ENCODE results near the gene SLC25A29.
A peak's percentile ranks its signal among the peaks of the same experiment; 100 is the strongest.
"Not testable (repeated sequence)": the region's sequence is repeated elsewhere in the genome, so short reads cannot be mapped to it uniquely, and the experiment has no call there.

The SLC25A29 gene

DNA sequence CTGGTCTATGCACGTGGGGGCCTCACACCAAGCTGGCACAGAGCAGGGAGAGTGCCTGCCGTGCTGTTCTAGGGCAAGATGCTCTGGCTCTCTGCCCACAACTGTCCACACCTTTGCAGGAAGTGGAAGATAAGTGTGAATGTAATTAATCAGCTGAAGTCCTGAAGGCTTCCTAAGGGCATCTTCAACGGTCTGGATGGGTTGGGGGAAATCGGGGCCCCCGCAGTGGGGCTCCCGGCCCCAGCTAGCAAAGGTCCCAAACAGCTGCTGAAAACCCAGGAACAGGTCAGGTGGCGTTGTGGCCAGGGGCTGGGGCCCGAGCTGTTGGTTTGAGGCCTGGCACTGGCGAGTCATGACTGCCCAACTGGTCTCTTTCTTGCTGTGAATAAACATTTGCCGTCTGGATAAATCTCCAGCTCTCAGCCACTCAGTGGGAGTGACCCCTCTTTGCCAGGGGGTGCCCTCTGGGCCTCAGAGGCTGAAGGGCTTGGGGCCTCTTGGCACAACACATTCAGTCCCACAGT lies 6.7 kb upstream of the SLC25A29 start:
- no peak for DNase-seq (ENCODE audit: low spot score)
- ChIA-PET CTCF (interaction anchor here (0.8 kb wide), 1 partner anchor 28 kb away, joined by 3 read pairs; no protein-coding TSS in a partner anchor), POLR2A (ENCODE audit: low non-redundant PET) (interaction anchor here (0.5 kb wide), 1 partner anchor 29 kb away, joined by 5 read pairs; no protein-coding TSS in a partner anchor)
- H3K27ac ChIP-seq, result no peak overlapping the region
- TF ChIP-seq, protein P1, sequence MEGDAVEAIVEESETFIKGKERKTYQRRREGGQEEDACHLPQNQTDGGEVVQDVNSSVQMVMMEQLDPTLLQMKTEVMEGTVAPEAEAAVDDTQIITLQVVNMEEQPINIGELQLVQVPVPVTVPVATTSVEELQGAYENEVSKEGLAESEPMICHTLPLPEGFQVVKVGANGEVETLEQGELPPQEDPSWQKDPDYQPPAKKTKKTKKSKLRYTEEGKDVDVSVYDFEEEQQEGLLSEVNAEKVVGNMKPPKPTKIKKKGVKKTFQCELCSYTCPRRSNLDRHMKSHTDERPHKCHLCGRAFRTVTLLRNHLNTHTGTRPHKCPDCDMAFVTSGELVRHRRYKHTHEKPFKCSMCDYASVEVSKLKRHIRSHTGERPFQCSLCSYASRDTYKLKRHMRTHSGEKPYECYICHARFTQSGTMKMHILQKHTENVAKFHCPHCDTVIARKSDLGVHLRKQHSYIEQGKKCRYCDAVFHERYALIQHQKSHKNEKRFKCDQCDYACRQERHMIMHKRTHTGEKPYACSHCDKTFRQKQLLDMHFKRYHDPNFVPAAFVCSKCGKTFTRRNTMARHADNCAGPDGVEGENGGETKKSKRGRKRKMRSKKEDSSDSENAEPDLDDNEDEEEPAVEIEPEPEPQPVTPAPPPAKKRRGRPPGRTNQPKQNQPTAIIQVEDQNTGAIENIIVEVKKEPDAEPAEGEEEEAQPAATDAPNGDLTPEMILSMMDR (conservative IDR thresholded peaks at IDR 0.05; ENCODE audit: low read depth), result no peak

DNA sequence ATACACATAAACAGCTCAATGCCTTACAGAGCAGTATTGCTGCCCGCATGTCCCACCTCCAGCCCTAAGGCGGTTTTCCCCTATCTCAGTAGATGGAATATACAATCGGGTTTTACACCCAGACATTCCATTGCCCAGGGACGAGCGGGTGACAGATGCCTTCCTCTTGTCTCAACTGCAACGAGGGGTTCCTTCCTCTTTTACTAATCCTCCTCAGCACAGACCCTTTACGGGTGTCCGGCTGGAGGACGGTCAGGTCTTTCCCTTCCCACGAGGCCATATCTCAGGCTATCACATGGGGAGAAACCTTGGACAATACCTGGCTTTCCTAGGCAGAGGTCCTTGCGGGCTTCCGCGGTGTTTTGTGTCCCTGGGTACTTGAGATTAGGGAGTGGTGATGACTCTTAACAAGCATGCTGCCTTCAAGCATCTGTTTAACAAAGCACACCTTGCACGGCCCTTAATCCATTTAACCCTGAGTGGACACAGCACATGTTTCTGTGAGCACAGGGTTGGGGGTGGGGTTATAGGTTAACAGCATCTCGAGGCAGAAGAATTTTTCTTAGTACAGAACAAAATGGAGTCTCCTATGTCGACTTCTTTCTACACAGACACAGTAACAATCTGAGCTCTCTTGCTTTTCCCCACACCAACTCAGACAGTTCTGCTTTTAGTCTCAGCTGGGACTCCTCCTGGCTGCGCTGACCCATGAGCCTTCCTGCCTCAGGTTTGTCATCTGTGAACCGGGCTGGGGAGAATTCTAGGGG lies 6.0 kb upstream of the SLC25A29 start:
- DNase-seq (ENCODE audit: low spot score); POLR2A ChIA-PET (ENCODE audit: low non-redundant PET); H3K27ac ChIP-seq: not testable (repeated sequence)
- CTCF ChIA-PET, result interaction anchor here (0.8 kb wide), 1 partner anchor 29 kb away, joined by 3 read pairs; no protein-coding TSS in a partner anchor

DNA sequence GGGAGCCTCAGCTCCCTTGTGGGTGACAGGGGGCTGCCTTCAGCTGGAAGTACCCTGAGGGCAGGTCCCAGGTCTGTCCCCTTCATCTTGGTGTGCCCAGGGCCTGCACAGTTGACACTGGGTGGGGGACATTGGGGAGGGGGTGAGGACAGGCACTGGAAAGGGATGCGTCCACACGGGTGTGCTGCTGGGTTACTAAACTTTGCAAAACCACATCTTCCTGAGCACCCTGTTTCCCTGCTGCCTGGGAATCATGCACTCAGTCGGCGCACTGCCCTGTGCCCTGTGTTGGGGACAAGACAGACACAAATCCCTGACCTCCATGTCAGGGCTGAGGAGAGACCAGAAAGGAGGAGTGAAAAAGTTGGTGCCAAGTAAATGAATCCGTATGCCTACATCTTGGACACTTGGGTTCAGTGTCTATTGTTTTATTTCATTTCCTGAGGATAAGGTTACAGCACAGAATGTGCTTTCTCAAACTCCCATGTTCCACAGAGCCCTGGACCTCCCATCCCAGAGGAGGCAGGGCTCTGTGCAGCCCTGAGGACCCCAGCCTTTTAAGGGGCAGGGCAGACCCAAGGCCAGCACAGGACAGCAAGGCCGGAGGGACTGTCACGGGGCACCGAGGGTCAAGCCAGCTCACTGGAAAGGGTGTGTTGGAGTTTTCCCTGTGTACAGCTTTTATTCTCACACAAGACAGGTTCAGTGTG lies 2.9 kb upstream of the SLC25A29 start:
- H3K27ac ChIP-seq, result peak overlapping the region; percentile 47
- DNase-seq (ENCODE audit: low spot score), result no peak
- TF ChIP-seq, protein P1 (conservative IDR thresholded peaks at IDR 0.05; ENCODE audit: low read depth), result no peak
- CTCF ChIA-PET, result interaction anchor here (0.7 to 0.9 kb wide), 3 partner anchors 23 to 27 kb away, joined by 3 to 4 read pairs (median 3); no protein-coding TSS in a partner anchor
- POLR2A ChIA-PET (ENCODE audit: low non-redundant PET), result no interaction called here

DNA sequence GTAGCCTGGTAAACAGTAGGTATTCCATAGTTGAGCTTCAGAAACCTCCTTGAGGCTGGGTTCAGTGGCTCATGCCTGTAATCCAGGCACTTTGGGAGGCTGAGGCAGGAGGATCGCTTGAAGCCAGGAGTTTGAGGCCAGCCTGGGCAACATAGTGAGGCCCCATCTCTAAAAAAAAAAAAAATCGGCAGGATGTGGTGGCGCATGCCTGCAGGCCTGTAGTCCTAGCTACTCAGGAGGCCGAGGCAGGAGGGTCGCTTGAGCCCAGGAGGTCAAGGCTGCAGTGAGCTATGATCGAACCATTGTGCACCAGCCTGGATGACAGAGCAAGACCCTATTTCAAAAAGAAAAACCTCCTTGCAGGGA lies 2.2 kb upstream of the SLC25A29 start:
- POLR2A ChIA-PET (ENCODE audit: low non-redundant PET), result not testable (repeated sequence)

DNA sequence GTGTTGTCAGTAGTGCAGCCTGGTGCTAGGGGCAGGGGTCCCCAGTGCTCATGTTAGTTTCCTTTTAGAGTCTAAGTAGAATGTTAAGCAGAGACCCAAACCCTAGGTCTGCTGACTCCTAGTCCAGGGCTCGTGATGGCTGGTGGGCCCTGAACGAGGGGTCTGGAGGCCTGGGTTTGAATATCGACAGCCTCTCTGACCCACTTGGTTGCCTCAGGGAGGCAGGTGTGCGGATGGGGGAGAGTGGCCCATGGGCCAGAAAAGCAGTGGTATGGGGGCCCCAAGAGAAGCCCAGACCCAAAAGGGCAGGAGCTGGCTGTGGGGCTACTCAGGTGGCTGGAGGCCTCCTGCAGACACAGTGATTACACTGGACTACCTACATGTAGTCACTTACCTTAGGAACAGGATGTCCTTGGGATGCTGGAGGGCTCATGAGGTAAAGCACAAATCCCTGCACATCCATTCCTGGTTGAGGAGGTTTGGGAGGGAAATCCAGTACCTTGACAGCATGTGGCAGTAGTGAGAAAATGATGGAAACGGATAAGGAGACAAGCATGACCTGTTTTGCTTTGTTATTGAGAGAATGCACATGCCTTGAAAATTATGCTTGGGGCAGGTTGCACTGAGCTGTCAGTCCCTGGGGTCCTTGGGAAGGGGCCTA lies 1.7 kb upstream of the SLC25A29 start:
- H3K27ac ChIP-seq, result peak overlapping the region; percentile 83; the same call in 1 of the 2 replicates
- no peak for DNase-seq (ENCODE audit: low spot score)
- ChIA-PET POLR2A (ENCODE audit: low non-redundant PET) (no interaction called here), CTCF (interaction anchor here (0.6 to 0.7 kb wide), 2 partner anchors 18 to 24 kb away, joined by 3 to 4 read pairs; no protein-coding TSS in a partner anchor)
- TF ChIP-seq, protein P1 (conservative IDR thresholded peaks at IDR 0.05; ENCODE audit: low read depth), result no peak

More for the DNA sequence above, 2.2 kb upstream of the SLC25A29 start:
- not testable (repeated sequence) for DNase-seq (ENCODE audit: low spot score); H3K27ac ChIP-seq
- CTCF ChIA-PET, result interaction anchor here (0.7 to 0.9 kb wide), 2 partner anchors 18 to 22 kb away, joined by 3 to 4 read pairs; no protein-coding TSS in a partner anchor

DNA sequence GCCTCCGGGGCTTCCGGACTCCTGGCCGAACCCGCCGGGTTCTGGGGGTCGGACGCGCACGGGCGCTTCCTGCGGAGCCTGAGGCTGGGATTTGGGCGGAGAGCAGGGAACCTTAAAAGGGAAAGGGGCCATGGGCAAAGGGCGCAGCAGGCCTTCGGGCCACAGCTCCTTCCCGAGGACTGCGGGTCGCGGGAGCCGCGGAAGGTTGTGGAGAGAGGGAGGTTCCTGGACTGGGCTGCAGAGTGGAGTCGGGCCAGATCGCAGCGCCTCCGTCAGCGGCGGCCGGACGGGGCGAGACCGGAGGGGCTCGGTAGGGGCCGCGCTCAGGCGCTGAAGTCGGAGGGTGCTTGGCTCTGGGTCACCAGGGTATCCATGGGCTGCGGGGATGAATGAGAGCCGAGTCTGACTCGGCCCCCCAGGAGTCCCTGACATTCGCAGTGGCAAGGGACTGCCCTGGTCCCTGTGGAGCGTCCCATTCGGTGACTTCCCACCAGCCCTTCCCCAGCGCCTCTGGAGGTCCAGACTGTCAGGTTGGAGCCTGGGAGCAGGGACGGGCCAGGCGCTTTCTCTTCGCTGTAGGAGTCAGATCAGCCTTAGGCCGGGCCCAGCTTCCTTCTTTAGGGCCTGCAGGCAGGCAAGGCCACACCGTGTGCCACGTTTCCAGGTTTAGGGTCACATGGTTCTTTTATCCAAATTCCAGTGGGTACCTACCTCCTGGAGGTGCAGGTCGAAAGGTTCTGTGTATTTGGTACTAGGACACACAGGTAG lies 938 bp upstream of the SLC25A29 start:
- CTCF ChIA-PET, result interaction anchor here (0.6 kb wide), 1 partner anchor 24 kb away, joined by 3 read pairs; no protein-coding TSS in a partner anchor
- POLR2A ChIA-PET (ENCODE audit: low non-redundant PET), result no interaction called here
- peak overlapping the region; percentile 83 for H3K27ac ChIP-seq
- DNase-seq (ENCODE audit: low spot score), result no peak
- TF ChIP-seq, protein P1 (conservative IDR thresholded peaks at IDR 0.05; ENCODE audit: low read depth), result no peak
